SU-DHL-6 (cell line): ENCODE data around the gene MEIS2.

Source experiments
- H2AFZ ChIP-seq: fragments of 200-600 bp; sonication (generic); 2 replicates; pipeline ENCODE4 v1.6.1; 2014; ENCODE audit warnings: low read depth, mild to moderate bottlenecking, moderate library complexity, mixed read lengths, antibody characterized with exemption, low read length; ENCODE audit not compliant: severe bottlenecking
- H3F3A ChIP-seq: fragments of 200-600 bp; shearing (Covaris generic); 2 replicates; pipeline ENCODE4 v1.6.0; 2016; ENCODE audit warnings: antibody characterized with exemption, mild to moderate bottlenecking; ENCODE audit not compliant: insufficient read depth
- H3K27ac ChIP-seq: fragments of 200-600 bp; sonication (generic); 2 replicates; pipeline ENCODE4 v1.5.1; 2016; ENCODE audit warnings: low read depth, mild to moderate bottlenecking, low read length, moderate library complexity, mixed read lengths
- H3K27me3 ChIP-seq: fragments of 200-600 bp; sonication (generic), shearing (Covaris generic); 2 replicates; pipeline ENCODE4 v1.6.0; 2014; ENCODE audit warnings: mild to moderate bottlenecking, low read length
- H3K36me3 ChIP-seq: fragments of 200-600 bp; sonication (generic); 2 replicates; pipeline ENCODE4 v1.6.1; 2014; ENCODE audit warnings: mild to moderate bottlenecking, low read length, mixed read lengths
- H3K4me2 ChIP-seq: fragments of 300-600, 200-600 bp; shearing (Covaris generic), sonication (generic); 2 replicates; pipeline ENCODE4 v1.6.0; 2014; ENCODE audit warnings: low read length, low read depth, mild to moderate bottlenecking; ENCODE audit not compliant: poor library complexity, severe bottlenecking
- H3K4me3 ChIP-seq: fragments of 200-600 bp; sonication (generic); 2 replicates; pipeline ENCODE4 v1.5.1; 2014; ENCODE audit warnings: antibody characterized with exemption, low read length, mild to moderate bottlenecking, mixed read lengths; ENCODE audit not compliant: insufficient read depth, poor library complexity, severe bottlenecking
- H3K79me2 ChIP-seq: fragments of 200-600 bp; sonication (generic); 2 replicates; pipeline ENCODE4 v1.6.1; 2014; ENCODE audit warnings: mild to moderate bottlenecking, low read length, moderate library complexity; ENCODE audit not compliant: insufficient read depth
- H3K9ac ChIP-seq: fragments of 200-600 bp; sonication (generic); 2 replicates; pipeline ENCODE4 v1.7.0; 2014; ENCODE audit warnings: mild to moderate bottlenecking, low read length
- H3K9me2 ChIP-seq: fragments of 200-600 bp; sonication (generic); replicated peaks from 2 replicates; pipeline ENCODE4 v1.6.1; 2014; ENCODE audit warnings: low read length; ENCODE audit not compliant: insufficient read depth
- H3K9me3 ChIP-seq: fragments of 200-600 bp; sonication (generic); 2 replicates; pipeline ENCODE4 v1.6.1; 2014; ENCODE audit warnings: low read length, mixed read lengths; ENCODE audit not compliant: insufficient read depth
- H4K20me1 ChIP-seq: fragments of 200-600 bp; sonication (generic); 2 replicates; pipeline ENCODE4 v1.6.1; 2014; ENCODE audit warnings: low read depth, mild to moderate bottlenecking, antibody characterized with exemption, low read length, moderate library complexity, mixed read lengths
- CTCF ChIP-seq: fragments of 200-600 bp; sonication (generic); IDR thresholded peaks from one replicate; pipeline ENCODE4 v1.5.1; 2017; ENCODE audit warnings: antibody characterized with exemption, mild to moderate bottlenecking, low read length, moderate library complexity; ENCODE audit not compliant: insufficient read depth, poor library complexity, severe bottlenecking
- EZH2phosphoT487 ChIP-seq: fragments of 200-600 bp; sonication (generic), shearing (Covaris generic); conservative IDR thresholded peaks from 2 replicates; pipeline ENCODE4 v1.6.1; 2018; ENCODE audit warnings: mild to moderate bottlenecking, antibody characterized with exemption, low read length, moderate library complexity, mixed read lengths

Gene MEIS2

GRCh38 chr15:37093480-37094332, 6.6 kb downstream of the MEIS2 start:
- H3K79me2 ChIP-seq, result peaks cover 50% of the 10 kb centered on the region
- H3K27ac ChIP-seq, result no peak overlapping the region
- no peaks in the 10 kb centered on the region for H3K9me3 ChIP-seq
- H3K27me3 ChIP-seq, result no peaks in the 10 kb centered on the region
- no peak for TF ChIP-seq CTCF
- no peak for TF ChIP-seq EZH2phosphoT487
- H3K36me3 ChIP-seq, result peaks cover 24% of the 10 kb centered on the region
- no peaks in the 10 kb centered on the region for H4K20me1 ChIP-seq
- H2AFZ ChIP-seq, result no peak overlapping the region
- H3K9ac ChIP-seq, result no peak overlapping the region
- no peaks in the 10 kb centered on the region for H3F3A ChIP-seq
- H3K9me2 ChIP-seq, result no peaks in the 10 kb centered on the region
- no peak overlapping the region for H3K4me2 ChIP-seq
- H3K4me3 ChIP-seq, result no peak overlapping the region

GRCh38 chr15:37090543-37091175, 9.7 kb downstream of the MEIS2 start:
- Histone ChIP-seq H2AFZ (no peak overlapping the region), H4K20me1 (no peaks in the 10 kb centered on the region), H3K4me2 (no peak overlapping the region), H3K9me2 (no peaks in the 10 kb centered on the region), H3K4me3 (no peak overlapping the region), H3K9me3 (no peaks in the 10 kb centered on the region), H3F3A (no peaks in the 10 kb centered on the region), H3K27ac (no peak overlapping the region), H3K36me3 (peaks cover 34% of the 10 kb centered on the region), H3K9ac (no peak overlapping the region), H3K79me2 (peaks cover 35% of the 10 kb centered on the region), H3K27me3 (no peaks in the 10 kb centered on the region)
- TF ChIP-seq CTCF (no peak), EZH2phosphoT487 (no peak)

GRCh38 chr15:37088436-37088835, 11.9 kb downstream of the MEIS2 start:
- H2AFZ ChIP-seq, result no peak overlapping the region
- H3F3A ChIP-seq, result no peaks in the 10 kb centered on the region
- no peaks in the 10 kb centered on the region for H3K9me3 ChIP-seq
- no peak overlapping the region for H3K4me3 ChIP-seq
- H3K9ac ChIP-seq, result no peak overlapping the region
- peaks cover 35% of the 10 kb centered on the region for H3K79me2 ChIP-seq
- H4K20me1 ChIP-seq, result 0 out of 2 replicates have a peak, but pooled peaks cover 4% of the 10 kb centered on the region
- H3K9me2 ChIP-seq, result no peaks in the 10 kb centered on the region
- H3K27ac ChIP-seq, result no peak overlapping the region
- H3K4me2 ChIP-seq, result no peak overlapping the region
- peaks cover 41% of the 10 kb centered on the region for H3K36me3 ChIP-seq
- TF ChIP-seq CTCF (no peak), EZH2phosphoT487 (no peak)
- no peaks in the 10 kb centered on the region for H3K27me3 ChIP-seq
